ENCODE data around the gene SFXN5. TPM values are rescaled to one million over a fixed set of nuclear protein-coding genes. Genes with fewer than 3 reads are reported as not detected.

The SFXN5 gene
- total and polyA plus RNA-seq, 2 of the 4 experiments (the other 2 are of a cell fraction), result 8.6 to 17.0 TPM

DNA sequence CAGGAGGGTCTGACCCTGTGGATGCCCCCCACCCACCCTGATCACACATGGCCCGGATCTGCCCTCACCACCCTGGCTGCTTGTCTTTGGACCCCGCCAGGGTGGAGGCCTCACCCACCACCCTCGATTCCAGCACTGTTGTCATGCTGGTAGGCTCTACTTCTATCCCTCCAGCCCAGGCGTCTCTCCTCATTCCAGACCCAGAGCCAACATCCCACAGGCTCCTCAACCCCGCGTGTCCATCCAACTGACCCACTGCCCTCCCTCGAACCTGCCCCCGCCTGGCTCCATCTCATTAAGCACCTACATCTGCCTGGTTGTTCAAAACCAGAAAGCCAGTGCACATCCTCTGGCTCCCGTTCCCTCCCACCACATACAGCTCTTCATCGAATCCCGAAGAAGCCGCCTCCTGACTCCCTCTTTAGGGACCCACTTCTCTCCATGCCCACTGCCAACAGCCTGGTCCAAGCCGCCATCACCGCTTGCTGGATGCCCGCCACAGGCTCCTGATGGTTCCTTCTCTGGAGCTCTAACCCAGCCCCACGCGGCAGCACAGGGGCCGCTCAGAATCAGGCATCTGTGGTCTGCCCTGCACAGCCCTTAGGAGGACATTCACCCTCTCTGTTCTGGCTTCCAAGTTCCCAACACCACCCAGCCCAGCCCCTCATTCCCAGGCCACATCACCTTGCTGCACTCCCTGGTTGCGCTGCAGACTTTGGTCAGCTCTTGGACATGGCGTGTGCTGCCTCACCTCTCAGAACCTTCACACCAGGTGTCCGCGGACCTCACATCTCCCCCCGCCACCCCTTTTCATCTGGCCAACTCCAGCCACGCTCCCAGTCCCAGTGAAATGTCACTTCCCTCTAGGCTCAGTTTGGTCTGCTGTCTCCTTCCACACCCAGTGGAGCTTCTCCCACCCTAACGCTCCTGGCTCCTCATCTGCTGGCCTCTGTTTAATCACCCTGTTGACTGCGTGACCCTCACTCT is 111.2 kb downstream of the SFXN5 start (continued):
- TF ChIP-seq NFE2L2 (IDR thresholded peaks at IDR 0.05; ENCODE audit: low read depth, low read length), result no peak

DNA sequence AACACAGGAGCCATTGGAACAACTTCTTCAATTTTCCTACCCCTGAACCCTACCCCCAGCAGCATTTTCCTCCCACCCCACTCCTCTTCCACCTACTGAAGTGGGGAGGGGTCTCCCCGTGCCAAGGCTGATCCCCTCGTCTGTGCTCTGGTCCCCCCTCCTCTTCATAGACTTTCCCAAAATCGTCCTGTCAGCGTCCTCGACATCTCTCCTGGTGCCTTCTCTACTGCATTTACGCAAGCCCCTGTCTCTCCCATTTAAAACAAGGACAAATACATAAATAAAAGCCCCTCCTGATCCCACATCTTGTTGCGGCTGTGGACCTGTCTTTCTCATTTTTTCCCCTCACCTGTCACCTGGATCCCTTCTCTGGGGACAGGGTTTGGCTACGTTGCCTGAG is 112.0 kb downstream of the SFXN5 start:
- in situ Hi-C loops (cut with MboI; ENCODE audit: low sequenced_read_pairs), result no loop called here
- intact Hi-C loops (cut with micrococcal nuclease), result no loop called here
- no peak for ATAC-seq (ENCODE audit: low read depth)
- Histone ChIP-seq H3K4me2 (ENCODE audit: low read depth, low read length) (no peak overlapping the region), H3K23ac (ENCODE audit: low read depth, low read length) (no peak overlapping the region), H4K20me1 (ENCODE audit: insufficient read depth, low read length) (no peaks in the 10 kb centered on the region), H3K79me1 (ENCODE audit: low read depth in 1 of 2, low read length in 2 of 2) (no peaks in the 10 kb centered on the region), H3K4me3 (ENCODE audit: insufficient read depth, low read depth, low read length) (no peak overlapping the region), H3K9me3 (ENCODE audit: control insufficient read depth, insufficient read depth, low read length) (no peaks in the 10 kb centered on the region), H3K27me3 (ENCODE audit: control insufficient read depth, insufficient read depth, low read length) (no peaks in the 10 kb centered on the region), H3K4me1 (ENCODE audit: control insufficient read depth, insufficient read depth, low read length) (no peaks in the 10 kb centered on the region), H3K36me3 (ENCODE audit: control insufficient read depth, insufficient read depth, low read length) (no peaks in the 10 kb centered on the region), H3K9me1 (ENCODE audit: insufficient read depth, low read length) (peaks cover 4% of the 10 kb centered on the region; the same call in 1 of the 2 replicates), H4K5ac (ENCODE audit: low read depth, low read length) (no peak overlapping the region), H2AFZ (replicated peaks; ENCODE audit: low read length, poor library complexity) (no peak overlapping the region), H2BK120ac (ENCODE audit: low read depth, low read length) (no peak overlapping the region), H2BK20ac (ENCODE audit: low read depth, low read length) (no peak overlapping the region), H3K9ac (ENCODE audit: low read depth, low read length) (no peak overlapping the region), H3K18ac (ENCODE audit: low read depth, low read length) (no peak overlapping the region), H4K91ac (ENCODE audit: insufficient read depth, low read depth, low read length) (no peak overlapping the region), H3K56ac (ENCODE audit: extremely low read depth, insufficient read depth, low read length) (no peak overlapping the region), H3K4ac (ENCODE audit: low read depth, low read length) (no peak overlapping the region), H4K8ac (ENCODE audit: low read depth in 2 of 2, low read length in 2 of 2) (no peak overlapping the region), H3K14ac (replicated peaks; ENCODE audit: low read depth, low read length) (no peak overlapping the region), H2BK15ac (ENCODE audit: low read depth, low read length) (no peak overlapping the region), H2BK5ac (ENCODE audit: low read depth, low read length, poor library complexity, severe bottlenecking) (no peak overlapping the region), H2AK5ac (ENCODE audit: low read depth, low read length) (no peak overlapping the region), H2AK9ac (replicated peaks; ENCODE audit: low read depth, low read length, poor library complexity) (no peak overlapping the region), H3K27ac (ENCODE audit: insufficient read depth, low read length) (no peak overlapping the region)
- ChIA-PET CTCF (no interaction called here), POLR2A (ENCODE audit: unreplicated experiment) (no interaction called here)
- 95% methylated on average over 4 of the region's 8 CpGs; no CpG with 5 or more reads in 1 of the 2 experiments for WGBS, 2 experiments (ENCODE audit: extremely low coverage in 2 of 2, insufficient read length in 1 of 2)
- DNase-seq, result no peak
- TF ChIP-seq MAFK (IDR thresholded peaks at IDR 0.05; ENCODE audit: low read depth, low read length) (0 out of 2 replicates have a peak, but pooled peaks have one; percentile 37), BHLHE40 (IDR thresholded peaks at IDR 0.05; ENCODE audit: low read depth, low read length) (no peak)
- no TSS peak for BruUV-seq (replicated peaks)
- dilution Hi-C loops (cut with HindIII; ENCODE audit: low sequenced_read_pairs, unreplicated experiment), result no loop called here

All from IMR-90 (cell line).